ENCODE measurements around the gene GPR180.

Gene GPR180

GRCh38 chr13:94601446-94602431 lies at the start of gene GPR180:
TSS of gene GPR180 (plus strand) at chr13:94601857. CDS start at chr13:94601928, 71 bp downstream.
- Histone ChIP-seq H3K4me3 (peak within 1 kb of the TSS; percentile 84 to 96 (median 92)), H3K27ac (peak within 1 kb of the TSS; percentile 42 to 88 (median 86); a peak in 21 of 22 replicates), H4K20me1 (no peaks in the 10 kb centered on the region), H3K9ac (peak within 1 kb of the TSS; percentile 78 to 93 (median 88)), H3K4me2 (peak within 1 kb of the TSS; percentile 69 to 93 (median 86)), H3K36me3 (peaks cover 14 to 25% (median 18%) of the 10 kb centered on the region in 11 experiments), H3K9me3 (replicated peaks in 1 of 11) (peaks cover 0 to 12% (median 9%) of the 10 kb centered on the region in 11 experiments; a peak in 12 of 22 replicates), H3K27me3 (no peaks in the 10 kb centered on the region), H3K4me1 (peaks cover 11 to 22% (median 19%) of the 10 kb centered on the region in 10 experiments)
- TF ChIP-seq Cebpa-rat (IDR thresholded peaks at IDR 0.05) = peak in 2 of 11 experiments; percentile 19 to 55; a peak in 2 of 22 replicates

- no peaks in the 10 kb centered on the region for H4K20me1 ChIP-seq
- H3K27ac ChIP-seq = no peak overlapping the region
- H3K4me3 ChIP-seq = no peak overlapping the region
- TF ChIP-seq Cebpa-rat (IDR thresholded peaks at IDR 0.05) = no peak
- no peak overlapping the region for H3K4me2 ChIP-seq
- H3K9me3 ChIP-seq (replicated peaks in 1 of 11) = no peaks in the 10 kb centered on the region
- no peaks in the 10 kb centered on the region for H3K27me3 ChIP-seq
- H3K9ac ChIP-seq = no peak overlapping the region
- H3K4me1 ChIP-seq = peaks cover 11 to 26% (median 17%) of the 10 kb centered on the region in 10 experiments
- H3K36me3 ChIP-seq = no peaks in the 10 kb centered on the region
These were observed 49.6 kb upstream of the GPR180 start for GRCh38 chr13:94552095-94552494.

- H3K27me3 ChIP-seq = no peaks in the 10 kb centered on the region
- H3K27ac ChIP-seq = no peak overlapping the region
- no peak for TF ChIP-seq Cebpa-rat (IDR thresholded peaks at IDR 0.05)
- peaks cover 0 to 18% (median 6%) of the 10 kb centered on the region in 10 experiments; a peak in 12 of 20 replicates for H3K4me1 ChIP-seq
- H3K9me3 ChIP-seq (replicated peaks in 1 of 11) = peaks cover 4 to 12% (median 7%) of the 10 kb centered on the region in 11 experiments; a peak in 18 of 22 replicates
- H4K20me1 ChIP-seq = no peaks in the 10 kb centered on the region
- H3K9ac ChIP-seq = no peak overlapping the region
- H3K4me3 ChIP-seq = no peak overlapping the region
- no peaks in the 10 kb centered on the region for H3K36me3 ChIP-seq
- H3K4me2 ChIP-seq = no peak overlapping the region
These were observed 47.9 kb upstream of the GPR180 start for GRCh38 chr13:94553766-94554165.

GRCh38 chr13:94556041-94556440 lies 45.6 kb upstream of the GPR180 start:
- H3K27ac ChIP-seq = no peak overlapping the region
- H4K20me1 ChIP-seq = no peaks in the 10 kb centered on the region
- no peak overlapping the region for H3K4me2 ChIP-seq
- no peak for TF ChIP-seq Cebpa-rat (IDR thresholded peaks at IDR 0.05)
- H3K36me3 ChIP-seq = no peaks in the 10 kb centered on the region
- peaks cover 6 to 15% (median 9%) of the 10 kb centered on the region in 11 experiments; a peak in 18 of 22 replicates for H3K9me3 ChIP-seq (replicated peaks in 1 of 11)
- H3K9ac ChIP-seq = no peak overlapping the region
- H3K4me3 ChIP-seq = no peak overlapping the region
- H3K27me3 ChIP-seq = no peaks in the 10 kb centered on the region
- H3K4me1 ChIP-seq = peaks cover 0 to 26% (median 12%) of the 10 kb centered on the region in 10 experiments; a peak in 10 of 20 replicates

- Histone ChIP-seq H3K9ac (no peak overlapping the region), H3K4me3 (no peak overlapping the region), H3K4me2 (no peak overlapping the region), H3K4me1 (peaks cover 0 to 26% (median 12%) of the 10 kb centered on the region in 10 experiments; a peak in 10 of 20 replicates), H3K27ac (no peak overlapping the region), H3K9me3 (replicated peaks in 1 of 11) (peaks cover 6 to 15% (median 9%) of the 10 kb centered on the region in 11 experiments; a peak in 18 of 22 replicates), H4K20me1 (no peaks in the 10 kb centered on the region), H3K27me3 (no peaks in the 10 kb centered on the region), H3K36me3 (no peaks in the 10 kb centered on the region)
- TF ChIP-seq Cebpa-rat (IDR thresholded peaks at IDR 0.05) = no peak
These were observed 45.0 kb upstream of the GPR180 start for GRCh38 chr13:94556621-94557020.

- no peaks in the 10 kb centered on the region for H4K20me1 ChIP-seq
- peaks cover 0 to 7% (median under 1%) of the 10 kb centered on the region in 11 experiments; a peak in 9 of 22 replicates for H3K36me3 ChIP-seq
- H3K9ac ChIP-seq = no peak overlapping the region
- no peak for TF ChIP-seq Cebpa-rat (IDR thresholded peaks at IDR 0.05)
- peaks cover 0 to 26% (median 12%) of the 10 kb centered on the region in 10 experiments; a peak in 10 of 20 replicates for H3K4me1 ChIP-seq
- H3K4me3 ChIP-seq = no peak overlapping the region
- peaks cover 6 to 16% (median 9%) of the 10 kb centered on the region in 11 experiments; a peak in 18 of 22 replicates for H3K9me3 ChIP-seq (replicated peaks in 1 of 11)
- H3K4me2 ChIP-seq = no peak overlapping the region
- H3K27ac ChIP-seq = no peak overlapping the region
- no peaks in the 10 kb centered on the region for H3K27me3 ChIP-seq
These were observed 43.9 kb upstream of the GPR180 start for GRCh38 chr13:94557684-94558235.

GRCh38 chr13:94558716-94559115 lies 42.9 kb upstream of the GPR180 start:
- Histone ChIP-seq H3K36me3 (peaks cover 0 to 16% (median 9%) of the 10 kb centered on the region in 11 experiments; a peak in 10 of 22 replicates), H3K4me3 (peak overlapping the region in 1 of 10 experiments; percentile 4; a peak in 1 of 20 replicates), H3K4me2 (peak overlapping the region in 6 of 11 experiments; percentile 27 to 59 (median 34); a peak in 8 of 22 replicates), H3K4me1 (peaks cover 0 to 26% (median 12%) of the 10 kb centered on the region in 10 experiments; a peak in 10 of 20 replicates), H3K27me3 (no peaks in the 10 kb centered on the region), H3K27ac (no peak overlapping the region), H3K9me3 (replicated peaks in 1 of 11) (peaks cover 6 to 22% (median 9%) of the 10 kb centered on the region in 11 experiments; a peak in 18 of 22 replicates), H4K20me1 (no peaks in the 10 kb centered on the region), H3K9ac (no peak overlapping the region)
- no peak for TF ChIP-seq Cebpa-rat (IDR thresholded peaks at IDR 0.05)

GRCh38 chr13:94559222-94559795 lies 42.3 kb upstream of the GPR180 start:
- no peaks in the 10 kb centered on the region for H3K27me3 ChIP-seq
- H3K9me3 ChIP-seq (replicated peaks in 1 of 11) = peaks cover 6 to 22% (median 9%) of the 10 kb centered on the region in 11 experiments; a peak in 18 of 22 replicates
- TF ChIP-seq Cebpa-rat (IDR thresholded peaks at IDR 0.05) = no peak
- no peak overlapping the region for H3K27ac ChIP-seq
- no peaks in the 10 kb centered on the region for H4K20me1 ChIP-seq
- H3K4me3 ChIP-seq = no peak overlapping the region
- H3K9ac ChIP-seq = no peak overlapping the region; a peak in 1 of 22 replicates
- H3K36me3 ChIP-seq = peaks cover 0 to 16% (median 11%) of the 10 kb centered on the region in 11 experiments; a peak in 10 of 22 replicates
- peak overlapping the region in 6 of 11 experiments; percentile 27 to 59 (median 34); a peak in 9 of 22 replicates for H3K4me2 ChIP-seq
- H3K4me1 ChIP-seq = peaks cover 0 to 26% (median 12%) of the 10 kb centered on the region in 10 experiments; a peak in 10 of 20 replicates

All from BLaER1 treated with 17β-estradiol and CSF1 and Interleukin-3, amounts not matched to agents 10 nM and 100 nM (cell line).